Osteocyte (in vitro differentiated cells): ENCODE results near the gene ODF4. TPM values are rescaled to one million over a fixed set of nuclear protein-coding genes. Genes with fewer than 3 reads are reported as not detected.
"Not testable (repeated sequence)": the region's sequence is repeated elsewhere in the genome, so short reads cannot be mapped to it uniquely, and the experiment has no call there.

ENCODE experiments used
- DNase-seq: peaks from one replicate; pipeline ENCODE4 v3.0.0; 2021; ENCODE audit warnings: mixed read lengths; ENCODE audit not compliant: unreplicated experiment; ENCODE audit errors: extremely low spot score
- H3K27ac Mint-ChIP-seq: one replicate; pipeline ENCODE4 v1.8.0; 2021; ENCODE audit warnings: mild to moderate bottlenecking, mixed read lengths; ENCODE audit not compliant: unreplicated experiment
- H3K27me3 Mint-ChIP-seq: one replicate; pipeline ENCODE4 v1.8.0; 2021; ENCODE audit warnings: mixed read lengths; ENCODE audit not compliant: unreplicated experiment
- H3K36me3 Mint-ChIP-seq: one replicate; pipeline ENCODE4 v1.8.0; 2021; ENCODE audit warnings: mixed read lengths; ENCODE audit not compliant: unreplicated experiment
- H3K4me1 Mint-ChIP-seq: one replicate; pipeline ENCODE4 v1.8.0; 2021; ENCODE audit warnings: mixed read lengths; ENCODE audit not compliant: unreplicated experiment
- H3K4me3 Mint-ChIP-seq: one replicate; pipeline ENCODE4 v1.8.0; 2021; ENCODE audit warnings: mild to moderate bottlenecking, moderate library complexity, mixed read lengths; ENCODE audit not compliant: unreplicated experiment
- H3K9me3 Mint-ChIP-seq: one replicate; pipeline ENCODE4 v1.8.0; 2021; ENCODE audit warnings: mixed read lengths; ENCODE audit not compliant: unreplicated experiment
- total RNA-seq: library from RNA; stranded (reverse); gene quantifications from 2 replicates; pipeline ENCODE4 v1.2.1, GENCODE V29; 2021
- TF ChIP-seq, protein P1 (sequence below): fragments of 200-600 bp; sonication (generic); IDR thresholded peaks from 2 replicates; pipeline ENCODE4 v1.5.0; 2021; ENCODE audit warnings: antibody characterized with exemption, mild to moderate bottlenecking, moderate library complexity

Gene ODF4
- total RNA-seq, 1 donor from 2014 or later: not detected

DNA sequence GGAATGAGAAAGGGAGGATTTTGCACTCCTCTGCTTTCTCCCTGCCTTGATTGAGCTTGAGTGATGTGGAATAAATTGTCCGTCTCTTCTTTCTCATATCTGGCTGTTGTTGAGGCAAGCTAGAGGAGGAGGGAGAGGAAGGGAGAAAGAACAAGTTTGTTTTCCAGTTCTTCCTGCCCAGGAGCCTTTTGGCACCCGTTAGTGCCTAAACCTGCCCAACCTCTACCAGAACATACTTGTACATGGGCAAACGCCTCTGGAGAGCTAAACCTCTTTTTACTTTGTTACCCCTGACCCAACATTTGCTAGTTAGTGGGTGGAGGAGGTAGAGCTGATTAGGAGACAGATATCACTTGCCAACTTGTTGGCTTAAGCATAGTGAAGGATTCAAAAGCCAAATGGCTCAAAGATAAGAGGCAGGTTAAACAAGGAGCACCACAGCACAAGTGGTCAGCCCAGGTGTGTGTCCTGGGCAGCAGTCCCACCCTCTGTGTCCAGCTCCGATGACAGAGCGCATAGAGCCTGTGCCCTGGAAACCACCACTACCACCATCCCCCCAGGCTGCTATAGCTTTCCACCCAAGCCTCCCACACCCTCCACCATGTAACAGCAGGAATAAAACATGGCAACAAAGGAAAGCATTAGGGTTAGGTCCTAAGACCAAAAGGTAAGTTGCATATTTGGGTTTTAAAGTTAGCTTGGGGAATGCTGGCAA lies 6.5 kb downstream of the ODF4 start:
- DNase-seq: no peak
- Mint-ChIP-seq H3K9me3 (no peaks in the 10 kb centered on the region), H3K27ac (no peak overlapping the region), H3K27me3 (peaks cover 23% of the 10 kb centered on the region), H3K36me3 (no peaks in the 10 kb centered on the region), H3K4me3 (no peak overlapping the region), H3K4me1 (peaks cover 4% of the 10 kb centered on the region)
- TF ChIP-seq, protein P1, sequence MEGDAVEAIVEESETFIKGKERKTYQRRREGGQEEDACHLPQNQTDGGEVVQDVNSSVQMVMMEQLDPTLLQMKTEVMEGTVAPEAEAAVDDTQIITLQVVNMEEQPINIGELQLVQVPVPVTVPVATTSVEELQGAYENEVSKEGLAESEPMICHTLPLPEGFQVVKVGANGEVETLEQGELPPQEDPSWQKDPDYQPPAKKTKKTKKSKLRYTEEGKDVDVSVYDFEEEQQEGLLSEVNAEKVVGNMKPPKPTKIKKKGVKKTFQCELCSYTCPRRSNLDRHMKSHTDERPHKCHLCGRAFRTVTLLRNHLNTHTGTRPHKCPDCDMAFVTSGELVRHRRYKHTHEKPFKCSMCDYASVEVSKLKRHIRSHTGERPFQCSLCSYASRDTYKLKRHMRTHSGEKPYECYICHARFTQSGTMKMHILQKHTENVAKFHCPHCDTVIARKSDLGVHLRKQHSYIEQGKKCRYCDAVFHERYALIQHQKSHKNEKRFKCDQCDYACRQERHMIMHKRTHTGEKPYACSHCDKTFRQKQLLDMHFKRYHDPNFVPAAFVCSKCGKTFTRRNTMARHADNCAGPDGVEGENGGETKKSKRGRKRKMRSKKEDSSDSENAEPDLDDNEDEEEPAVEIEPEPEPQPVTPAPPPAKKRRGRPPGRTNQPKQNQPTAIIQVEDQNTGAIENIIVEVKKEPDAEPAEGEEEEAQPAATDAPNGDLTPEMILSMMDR: no peak

DNA sequence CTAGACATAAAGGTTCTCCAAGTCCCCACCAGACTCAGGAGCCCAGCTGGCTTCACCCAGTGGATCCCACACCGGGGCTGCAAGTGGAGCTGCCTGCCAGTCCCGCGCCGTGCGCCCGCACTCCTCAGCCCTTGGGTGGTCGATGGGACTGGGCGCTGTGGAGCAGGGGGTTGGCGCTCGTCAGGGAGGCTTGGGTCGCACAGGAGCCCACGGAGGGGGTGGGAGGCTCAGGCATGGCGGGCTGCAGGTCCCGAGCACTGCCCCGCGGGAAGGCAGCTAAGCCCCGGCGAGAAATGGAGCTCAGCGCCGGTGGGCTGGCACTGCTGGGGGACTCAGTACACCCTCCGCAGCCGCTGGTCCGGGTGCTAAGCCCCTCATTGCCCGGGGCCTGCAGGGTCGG lies 7.4 kb downstream of the ODF4 start:
- not testable (repeated sequence) for H3K27ac Mint-ChIP-seq, H3K9me3 Mint-ChIP-seq, H3K36me3 Mint-ChIP-seq, H3K4me1 Mint-ChIP-seq, H3K4me3 Mint-ChIP-seq, DNase-seq
- peaks cover 23% of the 10 kb centered on the region for H3K27me3 Mint-ChIP-seq

DNA sequence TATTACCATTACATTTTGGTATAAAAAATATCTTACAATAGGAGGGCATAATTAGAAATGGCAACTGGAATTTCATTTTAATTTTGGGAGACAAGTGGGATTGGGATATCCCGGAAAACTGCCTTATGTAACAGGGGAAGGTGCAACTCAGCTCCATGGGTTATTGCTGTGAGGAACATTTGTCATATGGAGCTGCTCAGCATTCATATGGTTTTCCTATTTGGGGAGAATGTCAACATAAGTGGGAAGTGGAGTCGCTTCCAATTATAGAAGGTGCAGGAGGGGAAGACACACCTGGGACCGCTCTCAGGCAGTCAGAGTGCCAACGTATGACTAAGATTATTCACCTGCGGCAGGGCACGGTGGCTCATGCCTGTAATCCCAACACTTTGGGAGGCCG lies 10.7 kb downstream of the ODF4 start:
- no peak overlapping the region for H3K27ac Mint-ChIP-seq
- no peaks in the 10 kb centered on the region for H3K36me3 Mint-ChIP-seq
- H3K27me3 Mint-ChIP-seq: peaks cover 16% of the 10 kb centered on the region
- TF ChIP-seq, protein P1: no peak
- no peaks in the 10 kb centered on the region for H3K9me3 Mint-ChIP-seq
- no peaks in the 10 kb centered on the region for H3K4me1 Mint-ChIP-seq
- DNase-seq: no peak
- H3K4me3 Mint-ChIP-seq: no peak overlapping the region

DNA sequence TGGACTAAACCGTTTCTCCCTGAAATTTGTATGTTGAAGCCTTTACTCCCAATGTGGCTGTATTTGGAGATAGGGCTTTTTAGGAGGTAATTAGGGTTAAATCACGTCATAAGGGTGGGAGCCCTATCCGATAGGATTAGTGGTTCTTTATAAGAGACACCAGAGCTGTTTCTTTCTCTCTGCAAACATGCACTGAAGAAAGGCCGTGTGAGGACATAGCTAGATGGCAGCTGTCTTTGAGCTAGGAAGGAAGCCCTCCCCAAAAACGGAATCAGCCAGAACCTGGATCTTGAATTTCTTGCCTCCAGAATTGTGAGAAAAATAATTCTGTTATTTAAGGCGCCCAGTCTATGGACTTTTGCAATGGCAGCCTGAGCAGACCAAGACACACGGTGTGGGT lies 14.1 kb downstream of the ODF4 start:
- no peaks in the 10 kb centered on the region for H3K36me3 Mint-ChIP-seq
- H3K4me1 Mint-ChIP-seq: no peaks in the 10 kb centered on the region
- TF ChIP-seq, protein P1: no peak
- DNase-seq: no peak
- no peak overlapping the region for H3K27ac Mint-ChIP-seq
- peaks cover 3% of the 10 kb centered on the region for H3K9me3 Mint-ChIP-seq
- peaks cover 3% of the 10 kb centered on the region for H3K27me3 Mint-ChIP-seq
- no peak overlapping the region for H3K4me3 Mint-ChIP-seq

DNA sequence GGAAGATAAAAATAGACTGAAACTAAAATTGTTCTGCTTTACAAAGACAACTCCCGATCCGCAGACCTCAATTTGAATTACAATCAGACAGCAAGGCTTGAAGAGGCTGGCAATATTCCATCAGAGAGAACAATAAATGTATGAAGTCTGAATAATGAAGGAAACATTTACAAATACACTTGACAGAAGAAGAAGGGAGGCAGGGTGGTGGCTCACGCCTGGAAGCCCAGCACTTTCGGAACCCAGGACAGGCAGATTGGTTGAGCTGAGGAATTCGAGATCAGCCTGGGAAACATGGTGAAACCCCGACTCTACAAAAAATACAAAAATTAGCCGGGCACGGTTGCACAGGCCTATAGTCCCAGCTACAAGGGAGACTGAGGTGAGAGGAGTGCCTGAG lies 14.6 kb downstream of the ODF4 start:
- TF ChIP-seq, protein P1: no peak
- H3K36me3 Mint-ChIP-seq: no peaks in the 10 kb centered on the region
- H3K9me3 Mint-ChIP-seq: peaks cover 3% of the 10 kb centered on the region
- no peaks in the 10 kb centered on the region for H3K4me1 Mint-ChIP-seq
- H3K27ac Mint-ChIP-seq: no peak overlapping the region
- DNase-seq: no peak
- H3K4me3 Mint-ChIP-seq: no peak overlapping the region
- H3K27me3 Mint-ChIP-seq: peaks cover 3% of the 10 kb centered on the region
